Gastrocnemius medialis (tissue), 4 donors: ENCODE measurements around the gene SERPINE3. TPM values are rescaled to one million over a fixed set of nuclear protein-coding genes. Genes with fewer than 3 reads are reported as not detected.

Experiments used
- ATAC-seq, 2 donors: fragments of 150-250 bp; one replicate each; pipeline ENCODE4 v1.9.1; 2016
- DNase-seq, 2 donors: peaks; one replicate each; pipeline ENCODE4 v3.0.0-alpha.2; 2019
- H3K27ac ChIP-seq, 4 donors: fragments of 200-600 bp; sonication (generic); 1 replicate in 1 of 4; 2 replicates in 3 of 4; pipeline ENCODE4 v1.5.1; 2016 to 2018; ENCODE audit warnings: mild to moderate bottlenecking in 2 of 4, moderate library complexity in 1 of 4
- H3K27me3 ChIP-seq, 3 donors: fragments of 200-600 bp; sonication (generic) in 2 of 3; 1 replicate in 1 of 3; 2 replicates in 2 of 3; pipeline versions ENCODE4 v1.5.1 to v1.6.0; 2016 to 2019; ENCODE audit warnings: mild to moderate bottlenecking in 1 of 3, moderate library complexity in 1 of 3
- H3K36me3 ChIP-seq, 2 donors: fragments of 200-600 bp; sonication (generic) in 1 of 2; one replicate each; pipeline ENCODE4 v1.5.1; 2017 to 2018
- H3K4me1 ChIP-seq, 2 donors: fragments of 200-600 bp; sonication (generic) in 1 of 2; one replicate each; pipeline ENCODE4 v1.5.1; 2016 to 2017; ENCODE audit warnings: mild to moderate bottlenecking in 2 of 2
- H3K4me3 ChIP-seq, 4 donors: fragments of 200-600 bp; sonication (generic) in 3 of 4; 1 replicate in 1 of 4; 2 replicates in 3 of 4; pipeline ENCODE4 v1.5.1; 2016 to 2019; ENCODE audit warnings: mild to moderate bottlenecking in 2 of 4
- H3K9me3 ChIP-seq, 3 donors: fragments of 200-600 bp; sonication (generic) in 2 of 3; 1 replicate in 1 of 3; 2 replicates in 2 of 3; pipeline ENCODE4 v1.5.1; 2016 to 2019
- POLR2A ChIP-seq, 2 donors: fragments of 450-650 bp; IDR thresholded peaks; one replicate each; pipeline ENCODE4 v1.6.1; 2017; ENCODE audit warnings: antibody characterized with exemption in 2 of 2, mild to moderate bottlenecking in 2 of 2, moderate library complexity in 2 of 2
- in situ Hi-C, 4 donors: fragments of 200-750 bp; cut with MboI; loops; one replicate each; pipeline versions ENCODE4 v1.15.0 to v1.8.0; 2017; ENCODE audit warnings: low sequenced_read_pairs in 4 of 4
- intact Hi-C: fragments of 100-400 bp; cut with DNase I; formaldehyde crosslinking; loops from one replicate; pipeline ENCODE4 v1.15.1; 2023; ENCODE audit warnings: low total_unique reads
- total RNA-seq, 4 donors: library from RNA; depleted of rRNA; stranded (reverse); fragments of >200 nt; gene quantifications; one replicate each; pipeline versions ENCODE4 v1.1.0 to v1.2.3, GENCODE V29; 2016
- TF ChIP-seq, protein P1 (sequence below), 5 experiments: fragments of 450-650 bp in 3 of 5; fragments of 200-600 bp in 2 of 5; sonication (generic) in 2 of 5; IDR thresholded peaks in 4 of 5; conservative IDR thresholded peaks in 1 of 5; 1 replicate in 4 of 5; 2 replicates in 1 of 5; pipeline ENCODE4 v1.5.1; 2016 to 2019; ENCODE audit warnings: antibody characterized with exemption in 5 of 5, mild to moderate bottlenecking in 3 of 5, moderate library complexity in 3 of 5

Gene SERPINE3
- total RNA-seq, 4 donors from 2014 or later: not detected

DNA sequence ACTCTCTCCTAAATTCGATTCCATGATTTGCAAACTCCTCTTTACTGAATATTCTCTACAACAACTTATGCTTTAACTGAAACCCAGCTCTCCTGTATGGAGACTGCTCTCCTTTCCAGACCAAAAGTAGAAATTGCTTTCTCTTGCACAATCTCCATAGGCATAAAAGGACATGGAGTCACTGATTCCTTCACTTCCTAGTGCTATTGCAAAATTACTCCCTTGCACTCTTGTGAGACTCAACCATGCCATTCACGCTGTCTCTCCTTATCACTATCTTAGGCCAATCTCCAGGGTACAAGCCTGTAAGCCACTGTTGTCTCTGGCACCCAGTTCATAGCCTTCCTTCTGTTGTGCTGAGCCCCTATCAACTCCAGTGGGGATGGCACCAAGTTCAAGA, 30.6 kb downstream of the SERPINE3 start:
- in situ Hi-C loops (no loop called here), intact Hi-C loops (no loop called here)
- DNase-seq (no peak), ATAC-seq (no peak)
- TF ChIP-seq POLR2A (IDR thresholded peaks at IDR 0.05): no peak
- TF ChIP-seq, protein P1, sequence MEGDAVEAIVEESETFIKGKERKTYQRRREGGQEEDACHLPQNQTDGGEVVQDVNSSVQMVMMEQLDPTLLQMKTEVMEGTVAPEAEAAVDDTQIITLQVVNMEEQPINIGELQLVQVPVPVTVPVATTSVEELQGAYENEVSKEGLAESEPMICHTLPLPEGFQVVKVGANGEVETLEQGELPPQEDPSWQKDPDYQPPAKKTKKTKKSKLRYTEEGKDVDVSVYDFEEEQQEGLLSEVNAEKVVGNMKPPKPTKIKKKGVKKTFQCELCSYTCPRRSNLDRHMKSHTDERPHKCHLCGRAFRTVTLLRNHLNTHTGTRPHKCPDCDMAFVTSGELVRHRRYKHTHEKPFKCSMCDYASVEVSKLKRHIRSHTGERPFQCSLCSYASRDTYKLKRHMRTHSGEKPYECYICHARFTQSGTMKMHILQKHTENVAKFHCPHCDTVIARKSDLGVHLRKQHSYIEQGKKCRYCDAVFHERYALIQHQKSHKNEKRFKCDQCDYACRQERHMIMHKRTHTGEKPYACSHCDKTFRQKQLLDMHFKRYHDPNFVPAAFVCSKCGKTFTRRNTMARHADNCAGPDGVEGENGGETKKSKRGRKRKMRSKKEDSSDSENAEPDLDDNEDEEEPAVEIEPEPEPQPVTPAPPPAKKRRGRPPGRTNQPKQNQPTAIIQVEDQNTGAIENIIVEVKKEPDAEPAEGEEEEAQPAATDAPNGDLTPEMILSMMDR (IDR thresholded peaks at IDR 0.05 in 4 of 5, conservative IDR thresholded peaks at IDR 0.05 in 1 of 5): no peak
- H3K4me1 ChIP-seq: no peaks in the 10 kb centered on the region
- no peaks in the 10 kb centered on the region for H3K9me3 ChIP-seq
- no peak overlapping the region for H3K4me3 ChIP-seq
- H3K27ac ChIP-seq: no peak overlapping the region
- H3K27me3 ChIP-seq: no peaks in the 10 kb centered on the region
- H3K36me3 ChIP-seq: peaks cover 0 to 69% of the 10 kb centered on the region in 2 donors

DNA sequence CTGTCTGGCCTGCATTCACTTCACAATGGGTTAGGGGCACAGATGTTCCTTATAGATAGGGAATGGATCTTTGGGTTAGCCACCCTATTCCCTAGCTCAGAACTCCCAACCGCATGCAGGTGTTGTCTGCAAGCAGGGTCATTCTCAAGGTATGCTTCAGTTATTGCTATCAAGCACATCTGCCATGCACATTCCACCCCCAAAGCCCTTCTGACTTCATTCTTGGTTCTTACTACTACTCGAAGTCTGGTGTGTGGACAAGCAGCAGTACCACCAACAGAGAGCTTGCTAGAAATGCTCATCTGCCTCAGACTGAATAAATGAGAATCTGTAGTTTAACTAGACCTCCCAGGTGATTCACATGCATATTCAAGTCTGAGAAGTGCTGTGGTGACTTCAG, 31.3 kb downstream of the SERPINE3 start:
- Histone ChIP-seq H3K9me3 (no peaks in the 10 kb centered on the region), H3K4me3 (no peak overlapping the region), H3K27me3 (no peaks in the 10 kb centered on the region), H3K4me1 (no peaks in the 10 kb centered on the region), H3K36me3 (peaks cover 0 to 67% of the 10 kb centered on the region in 2 donors), H3K27ac (no peak overlapping the region)
- DNase-seq (no peak), ATAC-seq (no peak)
- no peak for TF ChIP-seq POLR2A (IDR thresholded peaks at IDR 0.05)
- TF ChIP-seq, protein P1 (IDR thresholded peaks at IDR 0.05 in 4 of 5, conservative IDR thresholded peaks at IDR 0.05 in 1 of 5): no peak
- in situ Hi-C loops: no loop called here
- intact Hi-C loops: no loop called here

DNA sequence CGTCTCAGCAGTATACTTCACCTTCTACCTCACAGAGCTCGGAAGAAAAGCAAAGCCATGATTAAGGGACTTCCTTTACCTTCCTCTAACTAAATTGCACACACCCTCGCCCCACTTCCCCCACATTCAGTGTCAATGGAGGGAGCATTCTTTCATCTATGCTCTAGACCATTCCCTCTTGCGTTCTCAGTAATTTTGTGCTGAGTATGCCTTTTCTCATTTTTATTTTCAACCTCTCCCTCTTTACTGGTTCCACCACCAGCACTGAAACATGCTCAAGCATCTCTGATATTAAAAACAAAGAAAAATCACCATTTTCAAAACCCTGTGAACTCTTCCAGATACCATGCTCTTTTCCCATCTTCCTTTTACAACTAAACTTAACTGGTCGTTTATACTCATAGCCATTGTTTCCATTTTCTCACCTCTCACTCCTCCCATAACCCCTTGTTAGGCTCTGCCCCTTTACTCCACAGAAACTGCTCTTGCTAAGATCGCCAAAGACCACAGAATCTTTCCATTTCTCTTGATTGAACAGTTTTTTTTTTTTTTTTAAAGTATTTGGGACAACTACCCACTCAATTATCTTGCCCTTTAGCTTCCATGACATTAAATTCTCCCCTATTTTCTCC, 32.4 kb downstream of the SERPINE3 start:
- TF ChIP-seq POLR2A (IDR thresholded peaks at IDR 0.05): no peak
- TF ChIP-seq, protein P1 (IDR thresholded peaks at IDR 0.05 in 4 of 5, conservative IDR thresholded peaks at IDR 0.05 in 1 of 5): no peak
- no peak for DNase-seq

DNA sequence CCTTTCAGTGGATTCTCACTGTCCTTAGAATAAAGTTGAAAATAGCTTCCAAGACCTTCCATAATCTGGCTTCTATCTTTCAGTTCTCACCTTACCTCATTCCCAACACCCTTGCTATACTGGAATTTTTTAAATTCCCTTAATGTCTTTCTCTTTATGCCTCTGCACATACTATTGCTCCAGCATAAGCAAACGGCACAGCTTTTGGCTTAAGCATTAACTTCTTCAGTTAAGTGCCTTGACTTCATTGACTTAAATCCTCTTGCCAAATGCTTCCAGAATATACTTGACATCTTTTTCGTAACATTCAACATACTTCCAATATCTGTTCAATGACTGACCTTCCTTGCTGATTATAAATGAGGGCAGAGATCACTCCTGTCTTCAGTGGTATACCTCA, 34.0 kb downstream of the SERPINE3 start:
- intact Hi-C loops (no loop called here), in situ Hi-C loops (no loop called here)
- Histone ChIP-seq H3K9me3 (no peaks in the 10 kb centered on the region), H3K4me3 (no peak overlapping the region), H3K36me3 (peaks cover 0 to 60% of the 10 kb centered on the region in 2 donors), H3K4me1 (no peaks in the 10 kb centered on the region), H3K27me3 (no peaks in the 10 kb centered on the region), H3K27ac (no peak overlapping the region)
- no peak for TF ChIP-seq POLR2A (IDR thresholded peaks at IDR 0.05)
- TF ChIP-seq, protein P1 (IDR thresholded peaks at IDR 0.05 in 4 of 5, conservative IDR thresholded peaks at IDR 0.05 in 1 of 5): no peak
- DNase-seq (no peak), ATAC-seq (no peak)

More for the DNA sequence above, 32.4 kb downstream of the SERPINE3 start:
- no peaks in the 10 kb centered on the region for H3K27me3 ChIP-seq
- no peak for ATAC-seq
- peaks cover 0 to 59% of the 10 kb centered on the region in 2 donors for H3K36me3 ChIP-seq
- no peak overlapping the region for H3K27ac ChIP-seq
- intact Hi-C loops (no loop called here), in situ Hi-C loops (no loop called here)
- H3K4me1 ChIP-seq: no peaks in the 10 kb centered on the region
- H3K4me3 ChIP-seq: no peak overlapping the region
- no peaks in the 10 kb centered on the region for H3K9me3 ChIP-seq

DNA sequence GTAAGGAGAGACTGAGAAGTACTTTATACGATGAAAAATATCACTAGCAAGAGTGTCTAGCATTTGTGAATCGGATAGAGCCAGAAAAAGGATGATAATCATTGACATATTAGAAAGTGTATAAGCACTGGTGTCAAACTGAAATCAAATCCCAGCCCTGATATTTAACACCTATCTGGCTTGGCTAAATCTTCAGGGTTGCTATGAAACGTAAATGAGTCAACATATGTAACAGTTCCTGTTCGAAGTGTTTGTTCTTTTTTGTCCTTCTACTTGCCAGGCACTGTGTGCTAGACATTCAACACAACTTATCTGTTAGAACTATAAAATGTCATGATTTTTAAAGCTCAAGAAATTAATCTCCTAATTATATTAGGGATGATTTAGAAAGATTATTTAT, 40.8 kb downstream of the SERPINE3 start:
- H3K27ac ChIP-seq: no peak overlapping the region
- DNase-seq: no peak
- no peak for ATAC-seq
- peaks cover 0 to 46% of the 10 kb centered on the region in 2 donors for H3K36me3 ChIP-seq
- TF ChIP-seq POLR2A (IDR thresholded peaks at IDR 0.05): no peak
- TF ChIP-seq, protein P1 (IDR thresholded peaks at IDR 0.05 in 4 of 5, conservative IDR thresholded peaks at IDR 0.05 in 1 of 5): no peak
- no peaks in the 10 kb centered on the region for H3K9me3 ChIP-seq
- intact Hi-C loops: no loop called here
- no peak overlapping the region for H3K4me3 ChIP-seq
- in situ Hi-C loops: no loop called here
- H3K27me3 ChIP-seq: no peaks in the 10 kb centered on the region
- no peaks in the 10 kb centered on the region for H3K4me1 ChIP-seq
